Ureter (tissue), 1 donor: ENCODE data around the gene NHERF1. TPM values are rescaled to one million over a fixed set of nuclear protein-coding genes. Genes with fewer than 3 reads are reported as not detected.

Experiments
- DNase-seq: peaks from one replicate; pipeline ENCODE4 v3.0.0-alpha.2; 2020; ENCODE audit warnings: low spot score
- total RNA-seq: library from RNA; stranded (reverse); gene quantifications from one replicate; pipeline ENCODE4 v1.2.4, GENCODE V29; 2023
- donor health status: DM: yes; HTN: yes; CAD: no.

NHERF1 gene
- total RNA-seq, 1 donor from 2014 or later: 20.6 TPM

GRCh38 chr17:74749279-74750038, 1.0 kb downstream of the NHERF1 start:
- no peak for DNase-seq

DNA sequence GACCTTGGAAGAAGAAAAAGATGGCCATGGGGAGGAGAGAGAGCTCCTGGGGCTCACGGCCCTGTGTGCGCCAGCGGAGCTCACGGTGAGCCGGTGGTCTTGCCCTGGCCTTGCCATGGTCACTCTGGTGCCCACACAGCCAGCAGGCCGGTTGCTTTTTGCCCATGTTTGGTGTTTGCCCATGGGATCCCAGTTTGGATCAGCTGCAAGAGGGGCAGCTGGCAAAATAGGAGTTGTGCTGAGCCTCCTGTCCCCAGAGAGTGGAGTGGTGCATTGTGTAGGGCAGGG, 1.6 kb downstream of the NHERF1 start:
- DNase-seq: no peak

DNA sequence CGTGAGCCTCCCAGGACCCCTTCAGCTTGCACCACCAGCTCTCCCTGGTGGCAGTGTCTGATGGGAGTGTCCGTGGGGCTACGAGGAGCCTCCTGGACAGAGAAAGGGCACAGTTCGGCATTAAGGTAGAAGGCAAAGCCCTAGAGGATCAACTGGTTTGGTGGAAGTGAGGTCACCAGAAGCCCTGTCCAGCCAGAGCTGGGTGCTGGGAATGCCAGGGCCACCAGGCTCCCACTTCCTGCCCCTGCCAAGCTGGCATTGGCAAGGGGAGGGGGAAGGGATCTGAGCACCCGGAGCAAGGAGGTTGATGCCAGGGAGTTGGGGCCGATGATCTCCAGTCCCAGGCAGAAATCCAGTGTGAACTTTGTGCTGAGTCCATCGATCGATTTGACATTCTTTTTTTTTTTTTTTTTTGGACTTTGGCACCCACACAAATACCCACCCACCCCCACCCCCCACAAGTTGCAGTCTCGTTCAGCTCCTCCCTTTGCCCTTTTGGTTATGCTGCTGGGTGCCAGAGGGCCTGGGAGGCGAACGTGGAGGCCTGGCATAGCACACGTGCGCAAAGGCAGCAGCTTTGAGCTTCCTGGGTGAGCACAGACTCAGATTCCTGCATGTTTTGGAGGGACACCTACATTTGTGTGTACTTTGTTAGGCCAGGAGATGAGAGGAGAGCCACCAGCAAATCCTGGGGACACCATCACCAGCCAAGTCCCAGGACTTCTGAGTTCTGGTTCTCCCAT, 2.1 kb downstream of the NHERF1 start:
- DNase-seq: no peak

- no peak for DNase-seq
Observed at GRCh38 chr17:74752415-74752814, 4.0 kb downstream of the NHERF1 start.

DNA sequence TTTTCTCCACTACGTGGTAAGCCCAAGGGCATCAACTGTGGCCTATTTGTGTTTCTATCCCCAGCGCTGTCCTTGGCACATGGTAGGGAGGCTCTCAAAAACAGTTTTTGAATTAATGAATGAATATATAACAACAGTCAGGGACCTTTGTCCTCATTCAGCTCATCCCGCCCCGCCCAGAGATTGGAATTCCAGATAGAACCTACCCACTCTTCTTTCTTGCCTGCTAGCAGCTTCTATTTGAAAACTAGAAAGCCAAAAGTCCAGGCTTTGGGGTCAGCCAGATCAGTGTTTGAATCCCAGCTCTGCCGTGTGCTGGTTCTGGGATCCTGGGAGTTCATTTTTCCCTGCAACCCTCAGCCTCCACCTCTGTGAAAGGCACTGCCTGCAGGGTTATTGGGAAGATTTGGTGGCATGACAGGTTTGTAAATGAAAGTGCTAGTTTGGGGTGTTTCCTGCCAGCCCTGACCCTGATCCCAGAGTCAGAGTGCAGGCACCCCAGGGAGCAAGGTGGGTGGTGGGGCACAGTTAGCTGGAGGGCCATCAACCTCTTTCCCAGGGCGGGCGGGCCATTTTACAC, 4.5 kb downstream of the NHERF1 start:
- DNase-seq: no peak

- no peak for DNase-seq
Observed at GRCh38 chr17:74754832-74755231, 6.4 kb downstream of the NHERF1 start.

GRCh38 chr17:74755533-74755932, 7.1 kb downstream of the NHERF1 start:
- no peak for DNase-seq

- no peak for DNase-seq
Observed at GRCh38 chr17:74756891-74757290, 8.5 kb downstream of the NHERF1 start.

DNA sequence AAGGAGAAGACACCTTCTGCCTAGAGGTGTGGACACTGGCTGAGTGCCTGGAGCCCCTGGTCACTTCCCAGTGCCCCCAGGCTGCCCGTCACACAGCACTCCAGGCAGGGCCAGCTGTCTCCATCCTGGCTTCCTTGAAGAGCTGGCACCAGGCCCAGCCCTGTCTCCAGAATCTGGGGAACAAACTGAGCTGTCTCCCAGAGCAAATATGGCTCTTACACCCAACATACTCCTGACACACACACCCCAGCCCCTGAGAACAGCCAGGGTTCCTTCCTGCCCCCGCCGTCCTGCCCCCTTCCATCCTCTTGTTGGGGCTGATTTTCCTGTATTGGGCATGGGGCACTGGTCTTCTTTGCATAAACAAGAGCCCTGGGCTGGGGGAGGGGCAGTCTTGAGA, 9.1 kb downstream of the NHERF1 start:
- no peak for DNase-seq

DNA sequence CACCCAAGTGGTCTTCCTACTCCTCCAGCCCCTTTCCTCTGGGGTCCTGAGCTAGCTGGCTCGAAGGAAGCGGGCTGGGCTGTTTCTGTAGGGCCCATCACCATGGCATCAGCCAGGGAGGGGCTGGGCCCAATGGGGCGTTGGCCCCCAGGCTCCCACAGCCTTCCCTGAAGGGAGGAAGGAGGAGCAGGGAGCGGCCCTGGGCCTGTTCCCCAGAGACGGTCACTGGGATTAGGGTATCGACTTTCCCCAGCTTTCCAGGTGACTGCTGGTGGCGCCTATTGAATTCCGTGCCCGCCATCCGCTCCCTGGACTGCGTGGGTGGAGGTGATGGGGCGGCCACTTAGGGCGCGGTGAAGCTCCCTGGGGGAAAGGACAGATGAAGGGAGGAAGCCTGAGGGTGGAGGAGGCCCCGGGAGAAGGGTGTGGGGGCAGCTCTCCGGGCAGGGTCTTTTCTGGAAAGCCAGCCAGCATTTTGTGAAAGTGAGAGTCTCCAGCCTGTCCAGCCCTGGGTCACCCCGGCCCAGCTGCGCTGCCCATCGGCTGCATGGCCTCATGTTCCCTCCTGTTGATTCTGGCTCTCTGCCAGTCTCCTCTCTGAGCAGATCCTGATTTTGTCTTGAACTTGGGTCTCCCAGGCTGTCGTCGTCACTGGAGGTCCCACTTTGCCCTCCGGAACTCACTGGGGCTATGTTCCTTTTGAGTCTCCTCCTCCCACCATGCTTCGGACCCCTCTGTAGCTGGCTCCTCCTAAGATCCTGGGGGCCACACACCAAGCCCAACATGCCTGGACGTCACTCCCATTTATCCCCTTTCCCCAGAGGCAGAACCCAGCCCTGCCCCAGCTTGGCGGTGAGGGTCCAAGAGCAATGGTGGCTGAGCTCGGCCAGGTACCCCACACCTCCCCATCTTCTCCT, 9.8 kb downstream of the NHERF1 start:
- DNase-seq: no peak

DNA sequence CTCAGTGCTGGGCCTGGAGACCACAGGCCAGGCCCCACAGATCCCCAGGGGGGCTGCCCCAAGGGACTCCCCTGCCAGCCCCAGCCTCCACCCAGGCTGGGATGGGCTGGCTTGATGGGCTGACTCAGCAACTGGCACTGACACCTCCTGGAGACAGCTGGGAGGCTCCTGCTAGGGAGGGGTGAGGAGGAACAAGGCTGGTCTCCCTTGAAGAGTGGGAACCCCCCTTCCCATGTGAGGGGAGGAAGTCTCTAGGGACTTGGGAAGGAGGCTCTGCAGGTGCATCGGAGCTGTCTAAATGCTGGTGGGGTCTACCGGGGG, 10.4 kb downstream of the NHERF1 start:
- no peak for DNase-seq

DNA sequence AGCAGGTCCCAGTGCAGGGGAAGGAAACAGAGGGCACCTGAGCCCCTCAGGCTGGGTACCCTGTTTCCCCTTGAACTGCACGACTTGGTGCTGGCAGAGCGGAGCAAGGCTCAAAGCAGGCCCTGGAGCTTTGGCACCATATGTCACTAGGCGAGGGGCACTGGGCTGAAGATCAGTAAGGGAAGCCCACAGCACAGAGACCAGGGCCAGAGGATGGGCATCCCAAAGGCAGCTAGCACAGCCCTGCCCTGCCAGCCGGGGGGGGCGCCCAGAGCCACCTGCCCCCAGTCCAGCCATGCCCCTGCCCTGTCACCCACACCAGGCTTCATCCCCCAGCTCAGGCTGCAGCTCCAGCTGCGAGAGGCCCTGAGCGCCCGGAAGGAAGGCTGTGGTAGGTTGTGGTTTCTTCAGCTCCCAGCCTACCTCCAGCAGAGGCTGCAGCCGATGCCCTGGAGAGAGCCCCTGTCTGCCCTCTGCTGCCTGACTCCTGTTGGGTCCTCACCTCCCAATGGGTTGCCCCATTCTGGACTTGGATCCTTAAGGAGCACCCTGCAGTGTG, 10.9 kb downstream of the NHERF1 start:
- DNase-seq: no peak

DNA sequence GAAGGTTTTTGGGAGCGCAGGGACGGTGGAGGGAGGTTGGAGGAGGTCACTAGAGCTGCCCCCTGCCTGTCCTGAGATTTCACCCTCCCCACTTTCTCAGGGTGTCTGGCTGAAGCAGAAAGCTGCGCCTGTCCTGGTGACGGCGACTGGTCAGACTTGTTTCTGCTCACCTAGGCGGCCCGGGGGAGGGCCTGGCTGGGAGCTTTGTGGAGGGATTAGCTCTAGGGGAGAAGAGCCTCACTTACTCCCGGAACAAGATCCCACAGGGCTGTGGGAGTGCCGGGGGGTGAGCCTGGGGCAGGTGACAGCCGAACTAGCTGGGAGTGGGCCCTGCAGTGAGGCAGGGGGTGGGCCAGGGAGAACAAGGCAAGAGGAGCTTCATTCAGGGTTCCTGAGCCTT, 11.5 kb downstream of the NHERF1 start:
- peak; percentile 79 for DNase-seq

GRCh38 chr17:74760404-74761105, 12.1 kb downstream of the NHERF1 start:
- DNase-seq: no peak

DNA sequence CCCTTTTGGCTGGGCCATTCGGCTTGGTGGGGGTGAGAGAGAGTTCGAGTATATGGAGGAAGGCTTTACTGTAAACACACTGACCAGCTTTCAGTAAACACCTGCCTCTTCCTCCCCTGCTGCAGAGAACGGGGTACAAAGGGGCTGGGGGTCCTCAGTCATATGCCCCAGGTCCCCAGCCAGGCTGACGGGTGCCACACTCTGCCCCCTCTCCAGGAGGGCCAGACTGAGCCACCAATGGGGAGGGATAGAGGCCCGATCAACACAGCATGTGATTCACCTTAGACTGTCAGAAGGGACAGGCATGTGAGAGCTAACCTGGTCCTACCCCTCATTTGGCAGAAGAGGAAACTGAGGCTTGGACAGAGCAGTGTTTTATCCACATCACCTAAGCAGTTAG, 13.0 kb downstream of the NHERF1 start:
- no peak for DNase-seq

GRCh38 chr17:74761931-74762330, 13.5 kb downstream of the NHERF1 start:
- DNase-seq: no peak

DNA sequence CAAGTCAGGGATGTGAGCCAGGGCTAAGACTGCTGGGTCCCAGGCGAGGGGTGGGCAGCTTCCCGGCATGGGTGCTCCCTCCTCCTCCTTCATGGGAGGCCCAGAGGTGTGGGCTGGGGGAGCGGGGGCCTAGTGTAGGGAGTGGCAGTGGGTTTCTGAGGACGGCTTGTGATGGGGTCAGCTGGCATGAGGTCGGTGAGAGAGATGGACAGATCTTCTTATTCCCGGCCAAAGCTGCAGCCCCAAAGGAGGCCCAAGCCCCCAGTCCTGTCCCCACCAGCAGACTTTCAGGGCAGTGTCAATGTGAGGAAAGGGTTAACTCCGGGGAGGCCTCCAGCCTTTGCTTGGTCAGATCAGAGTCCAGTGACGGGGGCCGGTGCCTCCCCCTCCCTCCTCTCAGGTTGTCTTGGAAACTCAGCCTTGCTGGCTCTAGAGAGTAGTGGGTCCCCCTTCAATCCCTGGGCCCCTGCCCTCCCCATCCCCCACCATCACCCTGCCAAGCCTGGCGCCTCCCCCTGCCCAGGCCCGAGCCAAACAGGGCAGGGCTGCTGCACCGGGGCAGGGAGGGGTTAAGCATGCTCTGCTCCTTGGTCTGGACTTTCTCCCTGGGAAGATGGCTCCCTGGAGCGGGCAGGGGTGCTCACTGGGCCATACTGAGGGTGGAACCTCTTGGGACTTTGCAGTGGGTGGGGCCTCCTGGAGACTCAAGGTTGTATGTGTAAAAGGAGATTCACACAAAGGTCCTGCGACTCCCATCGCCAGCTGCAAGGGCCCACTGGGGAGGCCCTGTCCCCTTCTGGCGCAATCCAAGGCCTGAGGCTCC, 15.3 kb downstream of the NHERF1 start:
- DNase-seq: no peak

GRCh38 chr17:74764751-74765286, 16.4 kb downstream of the NHERF1 start:
- DNase-seq: no peak

DNA sequence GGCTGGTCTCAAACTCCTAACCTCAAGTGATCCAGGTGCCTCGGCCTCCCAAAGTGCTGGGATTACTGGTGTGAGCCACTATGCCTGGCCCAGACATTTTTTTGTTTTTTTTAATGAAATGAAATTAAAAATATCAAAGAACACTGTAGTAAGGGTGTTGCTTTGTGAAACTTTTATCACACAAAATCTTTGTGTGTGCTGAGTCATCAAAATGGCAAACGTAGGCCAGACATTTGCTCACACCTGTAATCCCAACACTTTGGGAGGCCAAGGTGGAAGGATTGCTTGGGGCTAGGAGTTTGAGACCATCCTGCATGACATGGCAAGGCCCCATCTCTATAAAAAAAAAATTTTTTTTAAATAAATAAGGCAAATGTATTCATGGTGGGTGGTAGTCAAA, 18.0 kb downstream of the NHERF1 start:
- no peak for DNase-seq

GRCh38 chr17:74767111-74767516, 18.7 kb downstream of the NHERF1 start:
- no peak for DNase-seq
